HCT116 (cell line): Measurements from ENCODE around the gene RSRC1.
A peak's percentile ranks its signal among the peaks of the same experiment; 100 is the strongest.

ENCODE experiments used
- CEBPB ChIP-seq: IDR thresholded peaks from 2 replicates; pipeline ENCODE4 v1.6.1; 2012; ENCODE audit warnings: low read depth
- CTCF ChIP-seq, 3 experiments: fragments of 200-600 bp in 1 of 3; sonication (generic) in 1 of 3; IDR thresholded peaks in 2 of 3; conservative IDR thresholded peaks in 1 of 3; 2 replicates each; pipeline ENCODE4 v1.5.1; 2012 to 2017; ENCODE audit warnings: low read depth in 2 of 3, low read length in 2 of 3, antibody characterized with exemption in 1 of 3, borderline replicate concordance in 1 of 3, control low read depth in 1 of 3, mild to moderate bottlenecking in 1 of 3, mixed read lengths in 1 of 3, mixed run types in 1 of 3, moderate library complexity in 1 of 3; ENCODE audit not compliant: insufficient read depth in 1 of 3
- EZH2 ChIP-seq: fragments of 200-600 bp; sonication (generic); IDR thresholded peaks from 2 replicates; pipeline ENCODE4 v1.6.1; 2017; ENCODE audit warnings: antibody characterized with exemption, mixed run types
- FOSL1 ChIP-seq: IDR thresholded peaks from 2 replicates; pipeline ENCODE4 v1.6.1; 2012; ENCODE audit warnings: low read depth
- JUND ChIP-seq: IDR thresholded peaks from 2 replicates; pipeline ENCODE4 v1.6.1; 2012
- POLR2A ChIP-seq: IDR thresholded peaks from 2 replicates; pipeline ENCODE4 v1.7.0; 2011; ENCODE audit warnings: borderline replicate concordance; ENCODE audit not compliant: insufficient read depth, insufficient read length; ENCODE audit errors: extremely low read depth
- POLR2AphosphoS5 ChIP-seq: IDR thresholded peaks from 2 replicates; pipeline ENCODE4 v1.6.1; 2011; ENCODE audit warnings: mild to moderate bottlenecking, low read depth, low read length, moderate library complexity
- SP1 ChIP-seq: IDR thresholded peaks from 2 replicates; pipeline ENCODE4 v1.6.1; 2012; ENCODE audit warnings: low read depth
- TF ChIP-seq, protein P1 (sequence below): IDR thresholded peaks from 2 replicates; pipeline ENCODE4 v1.6.1; 2012; ENCODE audit warnings: low read depth
- TF ChIP-seq, protein P2 (sequence below): IDR thresholded peaks from 2 replicates; pipeline ENCODE4 v1.6.1; 2011; ENCODE audit warnings: mild to moderate bottlenecking, low read length, moderate library complexity; ENCODE audit not compliant: insufficient replicate concordance; ENCODE audit errors: extremely low read depth
- TF ChIP-seq, protein P3 (sequence below): IDR thresholded peaks from 2 replicates; pipeline ENCODE4 v1.6.1; 2012

DNA sequence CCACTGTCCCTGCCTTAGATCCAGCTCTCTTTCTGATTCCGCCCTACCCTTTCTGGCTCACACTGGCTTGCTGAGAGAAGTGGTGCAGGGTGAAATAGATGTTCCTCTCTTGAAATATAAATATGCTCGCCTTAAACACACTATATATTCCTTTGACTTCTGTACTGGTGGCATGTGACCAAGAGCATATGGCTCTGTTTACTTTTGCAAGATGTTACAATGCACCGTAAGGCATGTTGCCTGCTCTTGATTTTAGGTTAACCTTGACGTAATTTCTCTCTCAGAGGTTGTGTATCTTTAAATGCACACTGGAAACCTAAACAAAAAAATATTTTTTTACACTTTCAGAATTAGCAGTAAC lies 749 bp downstream of the RSRC1 start:
- no peak for TF ChIP-seq CTCF (IDR thresholded peaks at IDR 0.05 in 2 of 3, conservative IDR thresholded peaks at IDR 0.05 in 1 of 3; ENCODE audit: borderline replicate concordance in 1 of 3, insufficient read depth in 1 of 3, low read depth in 2 of 3, low read length in 2 of 3)
- no peak for TF ChIP-seq CEBPB
- peak; percentile 18; the same call in 1 of the 2 replicates for TF ChIP-seq SP1
- TF ChIP-seq, protein P1, sequence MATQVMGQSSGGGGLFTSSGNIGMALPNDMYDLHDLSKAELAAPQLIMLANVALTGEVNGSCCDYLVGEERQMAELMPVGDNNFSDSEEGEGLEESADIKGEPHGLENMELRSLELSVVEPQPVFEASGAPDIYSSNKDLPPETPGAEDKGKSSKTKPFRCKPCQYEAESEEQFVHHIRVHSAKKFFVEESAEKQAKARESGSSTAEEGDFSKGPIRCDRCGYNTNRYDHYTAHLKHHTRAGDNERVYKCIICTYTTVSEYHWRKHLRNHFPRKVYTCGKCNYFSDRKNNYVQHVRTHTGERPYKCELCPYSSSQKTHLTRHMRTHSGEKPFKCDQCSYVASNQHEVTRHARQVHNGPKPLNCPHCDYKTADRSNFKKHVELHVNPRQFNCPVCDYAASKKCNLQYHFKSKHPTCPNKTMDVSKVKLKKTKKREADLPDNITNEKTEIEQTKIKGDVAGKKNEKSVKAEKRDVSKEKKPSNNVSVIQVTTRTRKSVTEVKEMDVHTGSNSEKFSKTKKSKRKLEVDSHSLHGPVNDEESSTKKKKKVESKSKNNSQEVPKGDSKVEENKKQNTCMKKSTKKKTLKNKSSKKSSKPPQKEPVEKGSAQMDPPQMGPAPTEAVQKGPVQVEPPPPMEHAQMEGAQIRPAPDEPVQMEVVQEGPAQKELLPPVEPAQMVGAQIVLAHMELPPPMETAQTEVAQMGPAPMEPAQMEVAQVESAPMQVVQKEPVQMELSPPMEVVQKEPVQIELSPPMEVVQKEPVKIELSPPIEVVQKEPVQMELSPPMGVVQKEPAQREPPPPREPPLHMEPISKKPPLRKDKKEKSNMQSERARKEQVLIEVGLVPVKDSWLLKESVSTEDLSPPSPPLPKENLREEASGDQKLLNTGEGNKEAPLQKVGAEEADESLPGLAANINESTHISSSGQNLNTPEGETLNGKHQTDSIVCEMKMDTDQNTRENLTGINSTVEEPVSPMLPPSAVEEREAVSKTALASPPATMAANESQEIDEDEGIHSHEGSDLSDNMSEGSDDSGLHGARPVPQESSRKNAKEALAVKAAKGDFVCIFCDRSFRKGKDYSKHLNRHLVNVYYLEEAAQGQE, result no peak
- peak; percentile 1 for TF ChIP-seq POLR2A
- TF ChIP-seq FOSL1, result no peak
- TF ChIP-seq, protein P2, sequence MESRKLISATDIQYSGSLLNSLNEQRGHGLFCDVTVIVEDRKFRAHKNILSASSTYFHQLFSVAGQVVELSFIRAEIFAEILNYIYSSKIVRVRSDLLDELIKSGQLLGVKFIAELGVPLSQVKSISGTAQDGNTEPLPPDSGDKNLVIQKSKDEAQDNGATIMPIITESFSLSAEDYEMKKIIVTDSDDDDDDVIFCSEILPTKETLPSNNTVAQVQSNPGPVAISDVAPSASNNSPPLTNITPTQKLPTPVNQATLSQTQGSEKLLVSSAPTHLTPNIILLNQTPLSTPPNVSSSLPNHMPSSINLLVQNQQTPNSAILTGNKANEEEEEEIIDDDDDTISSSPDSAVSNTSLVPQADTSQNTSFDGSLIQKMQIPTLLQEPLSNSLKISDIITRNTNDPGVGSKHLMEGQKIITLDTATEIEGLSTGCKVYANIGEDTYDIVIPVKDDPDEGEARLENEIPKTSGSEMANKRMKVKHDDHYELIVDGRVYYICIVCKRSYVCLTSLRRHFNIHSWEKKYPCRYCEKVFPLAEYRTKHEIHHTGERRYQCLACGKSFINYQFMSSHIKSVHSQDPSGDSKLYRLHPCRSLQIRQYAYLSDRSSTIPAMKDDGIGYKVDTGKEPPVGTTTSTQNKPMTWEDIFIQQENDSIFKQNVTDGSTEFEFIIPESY, result no peak
- TF ChIP-seq EZH2, result no peak
- 0 out of 2 replicates have a peak, but pooled peaks have one; percentile 8 for TF ChIP-seq JUND
- no peak for TF ChIP-seq POLR2AphosphoS5
- TF ChIP-seq, protein P3, sequence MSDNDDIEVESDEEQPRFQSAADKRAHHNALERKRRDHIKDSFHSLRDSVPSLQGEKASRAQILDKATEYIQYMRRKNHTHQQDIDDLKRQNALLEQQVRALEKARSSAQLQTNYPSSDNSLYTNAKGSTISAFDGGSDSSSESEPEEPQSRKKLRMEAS, result peak; percentile 68
